ENCODE results near the gene GDA.

GDA gene

GRCh38 chr9:72228282-72228681, 79.0 kb downstream of the GDA start:
- Histone ChIP-seq H3K4me1 (ENCODE audit: insufficient read depth, poor library complexity, severe bottlenecking) (no peaks in the 10 kb centered on the region), H3K9me3 (ENCODE audit: severe bottlenecking) (no peaks in the 10 kb centered on the region), H3K36me3 (ENCODE audit: low read depth) (no peaks in the 10 kb centered on the region), H3K27ac (ENCODE audit: poor library complexity, severe bottlenecking) (no peak overlapping the region), H3K27me3 (ENCODE audit: insufficient read depth, poor library complexity, severe bottlenecking) (no peaks in the 10 kb centered on the region), H3K4me3 (ENCODE audit: severe bottlenecking) (no peak overlapping the region)
- no peak for ATAC-seq (ENCODE audit: low read depth)
- DNase-seq (ENCODE audit: low spot score) = no peak
- TF ChIP-seq CTCF (IDR thresholded peaks at IDR 0.05; ENCODE audit: poor library complexity, severe bottlenecking) = no peak

GRCh38 chr9:72232778-72233177, 83.5 kb downstream of the GDA start:
- TF ChIP-seq CTCF (IDR thresholded peaks at IDR 0.05; ENCODE audit: poor library complexity, severe bottlenecking) = no peak
- Histone ChIP-seq H3K36me3 (ENCODE audit: low read depth) (no peaks in the 10 kb centered on the region), H3K4me1 (ENCODE audit: insufficient read depth, poor library complexity, severe bottlenecking) (no peaks in the 10 kb centered on the region), H3K4me3 (ENCODE audit: severe bottlenecking) (no peak overlapping the region), H3K27ac (ENCODE audit: poor library complexity, severe bottlenecking) (no peak overlapping the region), H3K9me3 (ENCODE audit: severe bottlenecking) (no peaks in the 10 kb centered on the region), H3K27me3 (ENCODE audit: insufficient read depth, poor library complexity, severe bottlenecking) (no peaks in the 10 kb centered on the region)
- DNase-seq (ENCODE audit: low spot score) = no peak
- no peak for ATAC-seq (ENCODE audit: low read depth)

DNA sequence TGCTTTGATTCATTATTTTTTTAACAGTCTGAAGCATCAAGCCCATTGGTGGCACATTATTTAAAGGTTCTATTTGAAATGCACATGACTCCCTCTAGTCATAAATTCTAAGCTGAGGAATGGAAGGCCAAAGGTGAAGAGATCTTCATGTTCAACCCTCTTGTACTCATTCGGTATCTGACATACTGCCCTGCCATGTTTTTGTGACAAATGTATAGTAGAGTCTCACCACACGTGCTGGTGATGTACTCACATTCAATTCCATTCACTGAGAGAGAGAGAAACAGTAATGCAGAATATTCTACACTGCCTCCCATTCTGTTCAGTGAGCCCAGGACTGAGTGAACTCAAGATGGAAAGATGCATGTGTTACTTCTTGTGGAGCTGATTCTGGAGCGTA, 98.3 kb downstream of the GDA start:
- H3K4me3 ChIP-seq (ENCODE audit: severe bottlenecking) = no peak overlapping the region
- H3K4me1 ChIP-seq (ENCODE audit: insufficient read depth, poor library complexity, severe bottlenecking) = no peaks in the 10 kb centered on the region
- ATAC-seq (ENCODE audit: low read depth) = no peak

DNA sequence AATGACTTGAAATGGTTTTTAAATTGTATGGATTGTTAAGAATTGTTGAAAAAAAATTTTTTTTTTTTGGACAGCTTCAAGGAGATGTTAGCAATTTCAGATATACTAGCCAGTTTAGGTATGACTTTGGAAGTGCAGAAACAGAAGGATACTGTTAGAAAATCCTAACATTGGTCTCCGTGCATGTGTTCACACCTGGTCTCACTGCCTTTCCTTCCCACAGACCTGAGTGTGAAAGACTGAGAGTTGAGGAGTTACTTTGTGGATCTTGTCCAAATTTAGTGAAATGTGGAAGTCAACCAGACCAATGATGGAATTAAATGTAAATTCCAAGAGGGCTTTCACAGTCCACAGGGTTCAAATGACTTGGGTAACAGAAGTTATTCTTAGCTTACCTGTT, 102.3 kb downstream of the GDA start:
- no peaks in the 10 kb centered on the region for H3K27me3 ChIP-seq (ENCODE audit: insufficient read depth, poor library complexity, severe bottlenecking)

More for the DNA sequence above, 98.3 kb downstream of the GDA start:
- Histone ChIP-seq H3K9me3 (ENCODE audit: severe bottlenecking) (no peaks in the 10 kb centered on the region), H3K27me3 (ENCODE audit: insufficient read depth, poor library complexity, severe bottlenecking) (no peaks in the 10 kb centered on the region), H3K36me3 (ENCODE audit: low read depth) (no peaks in the 10 kb centered on the region), H3K27ac (ENCODE audit: poor library complexity, severe bottlenecking) (no peak overlapping the region)
- TF ChIP-seq CTCF (IDR thresholded peaks at IDR 0.05; ENCODE audit: poor library complexity, severe bottlenecking) = no peak
- no peak for DNase-seq (ENCODE audit: low spot score)

More for the DNA sequence above, 102.3 kb downstream of the GDA start:
- H3K27ac ChIP-seq (ENCODE audit: poor library complexity, severe bottlenecking) = no peak overlapping the region
- DNase-seq (ENCODE audit: low spot score) (no peak), ATAC-seq (ENCODE audit: low read depth) (no peak)
- H3K36me3 ChIP-seq (ENCODE audit: low read depth) = no peaks in the 10 kb centered on the region
- H3K9me3 ChIP-seq (ENCODE audit: severe bottlenecking) = no peaks in the 10 kb centered on the region
- H3K4me1 ChIP-seq (ENCODE audit: insufficient read depth, poor library complexity, severe bottlenecking) = no peaks in the 10 kb centered on the region
- H3K4me3 ChIP-seq (ENCODE audit: severe bottlenecking) = no peak overlapping the region
- no peak for TF ChIP-seq CTCF (IDR thresholded peaks at IDR 0.05; ENCODE audit: poor library complexity, severe bottlenecking)

Data from RWPE2 (cell line).